Measurements from ENCODE around the gene NR3C2.

NR3C2 gene

DNA sequence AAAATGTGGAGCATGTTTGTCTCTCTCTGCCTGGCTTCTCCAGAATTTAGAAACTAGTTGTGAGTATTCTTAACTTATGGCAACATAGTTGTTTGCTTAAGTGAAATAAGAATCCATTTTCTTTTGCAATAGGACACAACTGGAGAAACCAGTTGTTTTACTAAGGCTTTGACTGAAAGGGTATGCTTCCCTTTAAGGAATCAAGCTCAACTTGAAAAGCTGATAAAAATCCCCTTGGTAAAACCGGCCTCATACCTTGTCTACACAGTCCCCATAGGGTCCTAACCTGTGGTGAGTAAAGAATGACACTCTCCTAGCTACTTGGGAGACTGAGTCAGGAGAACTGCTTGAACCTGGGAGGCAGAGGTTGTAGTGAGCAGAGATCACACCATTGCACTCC is 139.8 kb downstream of the NR3C2 start:
- DNase-seq, result no peak

DNA sequence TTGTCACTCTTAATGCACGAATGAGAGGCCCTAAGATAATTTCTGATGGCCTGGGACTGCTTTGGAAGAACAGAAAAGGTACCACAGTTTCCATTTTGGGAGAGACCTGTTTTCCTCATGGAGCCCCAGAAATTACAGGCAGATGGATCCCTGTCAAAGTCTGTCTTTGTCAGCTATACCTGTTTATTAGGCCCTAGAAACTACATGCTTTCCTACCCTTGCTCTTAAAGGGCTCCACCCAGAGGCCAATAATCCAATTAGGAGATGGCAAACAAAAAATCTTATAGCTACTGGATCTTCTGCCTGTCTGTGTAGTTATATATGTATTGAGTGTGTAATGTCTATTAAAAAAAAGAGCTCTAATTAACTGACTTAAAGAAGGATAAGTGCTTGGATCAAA is 141.3 kb downstream of the NR3C2 start:
- no peak for DNase-seq

DNA sequence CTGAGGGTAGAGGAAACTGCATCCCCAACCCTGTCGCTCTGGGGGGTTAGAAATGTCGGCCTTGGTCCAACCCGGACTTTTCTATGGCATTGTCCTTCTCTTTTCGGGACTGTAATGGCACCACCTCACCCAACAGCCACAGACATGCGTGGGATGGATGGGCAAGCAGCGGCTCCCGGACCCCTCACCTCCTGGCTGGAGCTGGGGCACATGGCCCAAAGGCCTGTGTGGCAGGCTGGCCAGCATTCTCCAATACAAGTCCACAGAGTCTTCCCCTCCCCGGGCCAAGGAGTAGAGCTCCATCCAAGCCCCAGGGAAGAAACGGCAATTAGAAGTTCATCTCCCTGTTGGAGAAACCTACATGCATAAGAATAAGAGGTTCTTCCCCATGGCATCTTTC is 142.9 kb downstream of the NR3C2 start:
- no peak for DNase-seq

DNA sequence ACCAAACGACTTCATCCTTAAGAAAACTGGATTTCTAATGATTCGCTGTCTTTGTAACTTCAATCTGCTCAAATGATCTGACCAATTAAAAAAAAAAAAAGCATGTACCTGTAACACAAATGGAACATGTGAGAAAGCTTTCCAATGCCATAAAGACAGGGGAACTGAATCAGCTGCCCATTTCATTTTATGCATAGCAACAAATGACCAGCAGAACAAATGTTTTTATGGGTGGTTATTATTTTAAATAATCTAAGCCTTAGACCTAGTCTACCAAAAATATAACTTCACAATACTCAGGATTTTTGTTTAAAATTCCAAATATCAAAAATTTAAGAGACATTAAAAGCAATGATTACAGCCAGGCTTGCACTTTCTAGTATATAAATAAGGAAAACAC is 145.7 kb downstream of the NR3C2 start:
- DNase-seq, result no peak

DNA sequence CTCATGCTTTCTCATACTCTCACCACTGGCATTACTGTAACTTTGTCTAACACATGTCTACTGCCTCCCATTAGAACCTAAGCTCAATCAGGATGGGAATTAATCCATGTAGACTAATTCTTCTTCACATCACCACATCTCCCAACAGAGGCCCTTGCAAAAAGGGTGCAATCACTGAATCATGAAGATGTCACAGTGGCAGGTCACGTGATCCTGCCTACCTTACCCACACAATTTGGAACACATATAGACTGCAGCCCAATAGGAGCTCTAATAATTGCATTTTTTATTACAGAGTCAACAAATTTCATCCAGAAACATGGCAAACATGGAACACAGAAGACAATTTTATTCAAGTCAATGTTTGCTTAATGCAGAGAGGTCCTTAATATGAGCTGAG is 146.6 kb downstream of the NR3C2 start:
- no peak for DNase-seq

DNA sequence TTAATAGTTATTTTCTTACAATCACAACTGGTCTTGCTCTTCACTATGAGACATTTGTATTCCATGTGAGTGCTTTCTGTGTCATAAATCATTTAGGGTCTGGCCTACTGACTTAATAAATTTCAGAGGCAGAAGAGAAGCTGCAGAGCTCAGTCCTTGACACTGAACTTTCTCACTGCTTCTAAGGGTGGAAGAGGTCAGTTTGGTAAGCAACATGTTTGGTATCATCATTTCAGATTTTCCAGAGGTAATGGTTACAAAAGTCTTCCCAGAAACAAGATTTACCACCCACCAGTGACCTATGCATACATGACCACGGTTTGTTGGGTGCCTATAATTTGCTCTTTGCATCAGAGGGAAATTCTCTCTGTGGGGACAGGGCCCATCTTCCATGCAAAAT is 148.6 kb downstream of the NR3C2 start:
- no peak for DNase-seq

DNA sequence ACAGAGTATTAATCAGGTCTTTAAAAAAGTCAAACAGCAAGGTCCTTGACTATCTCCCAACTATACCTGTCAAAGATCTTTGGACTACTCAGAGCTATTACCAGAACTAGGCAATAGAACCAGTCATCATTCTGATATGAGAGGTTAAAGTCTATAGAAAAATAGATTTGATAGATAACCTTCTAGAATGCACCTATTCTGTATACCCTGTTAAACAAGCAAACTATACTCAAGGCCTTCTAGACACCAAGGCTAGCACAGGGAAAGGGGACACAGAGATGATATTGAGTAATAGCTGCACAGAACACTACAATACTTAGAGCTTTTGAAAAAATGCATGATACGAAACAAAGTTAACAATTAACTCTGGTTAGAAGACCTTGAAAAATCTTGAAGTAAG is 149.5 kb downstream of the NR3C2 start:
- no peak for DNase-seq

DNA sequence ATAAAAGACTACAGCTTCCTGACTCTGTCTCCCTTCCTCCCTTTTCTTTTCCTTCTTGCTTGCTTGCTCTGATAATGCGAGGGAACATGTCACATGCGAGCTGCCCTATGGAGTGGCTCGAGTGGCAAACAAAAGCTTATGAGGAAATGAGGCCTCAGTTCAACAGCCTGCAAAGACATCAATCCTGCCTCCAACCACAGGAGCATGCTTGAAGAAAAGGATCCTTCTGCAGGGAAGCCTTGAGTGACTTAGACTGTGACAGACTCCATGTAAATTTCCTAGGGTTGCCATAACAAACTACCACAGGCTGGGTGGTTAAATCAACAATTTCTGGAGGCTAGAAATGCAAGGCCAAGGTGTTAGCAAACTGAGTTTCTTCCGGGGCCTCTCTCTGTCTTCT is 152.5 kb downstream of the NR3C2 start:
- DNase-seq, result no peak

DNA sequence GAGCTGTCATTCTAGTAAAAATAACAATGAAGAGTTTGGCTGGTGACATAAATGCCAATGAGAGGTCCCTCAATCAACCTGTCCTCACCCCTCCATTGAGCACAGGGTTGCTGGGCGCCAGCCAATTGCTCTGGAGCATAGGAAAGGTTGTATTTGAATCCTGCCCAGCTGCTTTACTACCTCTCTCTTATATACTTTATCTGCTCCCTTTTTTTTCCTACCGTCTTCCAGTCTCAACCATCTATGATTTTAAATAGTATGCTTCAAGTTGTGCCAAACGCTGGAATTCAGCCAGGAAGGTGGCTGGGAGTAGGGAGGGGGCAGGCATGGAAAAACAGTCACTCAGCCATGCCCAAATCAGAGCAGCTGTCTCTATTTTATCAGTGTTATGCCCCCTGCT is 153.8 kb downstream of the NR3C2 start:
- no peak for DNase-seq

DNA sequence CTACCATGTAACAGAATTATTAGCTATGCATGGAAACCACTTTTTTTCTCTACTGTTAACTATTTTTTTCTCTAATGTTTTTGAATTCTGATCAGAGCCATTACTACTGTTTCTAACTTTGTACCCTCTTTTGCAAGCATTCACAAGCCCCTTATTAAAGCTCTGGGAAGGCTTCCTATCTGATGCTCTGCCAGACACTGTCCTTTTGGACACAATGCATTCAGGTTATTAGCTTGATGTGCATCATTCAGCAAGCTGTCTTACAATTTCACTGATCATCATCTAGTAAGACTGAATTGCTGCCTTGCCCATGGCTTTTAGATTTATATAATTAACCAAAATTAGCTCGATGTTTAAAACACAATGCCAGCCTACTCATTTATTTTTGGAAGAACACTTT is 155.1 kb downstream of the NR3C2 start:
- DNase-seq, result no peak

DNA sequence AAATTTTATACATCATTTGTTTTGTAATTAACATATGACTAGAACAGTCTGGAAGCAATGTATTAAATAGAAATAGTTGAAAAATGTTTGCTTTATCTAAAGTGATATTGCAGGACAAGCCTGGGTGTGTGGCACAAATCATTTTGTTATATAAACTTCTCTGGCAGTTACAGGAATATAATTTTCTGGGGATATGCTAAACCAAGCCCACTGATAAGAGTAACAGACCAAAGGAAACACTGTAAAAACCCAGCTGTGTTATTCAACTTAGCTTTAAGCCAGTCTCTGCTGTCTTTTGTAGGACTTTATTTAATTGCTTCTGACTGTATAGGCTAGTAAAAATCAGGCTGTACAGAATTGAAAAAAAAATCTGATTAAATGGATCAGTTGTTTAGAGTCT is 156.2 kb downstream of the NR3C2 start:
- no peak for DNase-seq

DNA sequence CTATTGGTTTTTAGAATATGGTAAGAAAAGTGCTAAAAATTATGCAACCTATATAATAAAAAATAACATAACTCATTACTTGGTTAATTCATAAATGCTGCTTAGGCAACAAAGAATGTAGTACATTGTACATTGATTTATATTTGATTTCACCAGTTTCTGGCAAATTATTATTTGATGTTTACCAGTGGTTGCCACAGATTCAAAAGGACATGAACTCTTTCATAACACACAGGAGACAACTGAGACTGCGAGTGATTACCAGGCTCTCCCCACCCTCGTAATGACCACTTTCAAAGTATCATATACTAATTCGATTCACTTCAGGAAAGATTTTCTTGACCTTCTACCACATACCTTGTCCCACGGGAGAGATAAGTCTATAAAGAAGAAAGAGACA is 158.5 kb downstream of the NR3C2 start:
- no peak for DNase-seq

DNA sequence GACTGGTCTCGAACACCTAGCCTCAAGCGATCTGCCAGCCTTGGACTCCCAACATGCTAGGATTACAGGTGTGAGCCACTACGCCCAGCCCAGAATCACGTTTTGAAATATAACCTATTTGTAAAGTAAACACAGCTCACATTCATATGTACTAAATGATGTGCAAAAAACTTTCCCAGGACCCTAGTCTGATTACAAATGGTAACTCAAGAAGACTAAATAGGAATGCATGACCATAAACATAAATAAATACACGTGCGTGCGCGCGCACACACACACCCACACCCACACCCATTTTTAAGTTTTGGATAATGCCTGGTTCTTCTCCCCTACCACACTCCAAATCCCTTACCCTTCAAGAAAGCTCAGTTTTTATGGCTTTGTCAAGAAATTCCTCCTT is 163.9 kb downstream of the NR3C2 start:
- DNase-seq, result no peak

DNA sequence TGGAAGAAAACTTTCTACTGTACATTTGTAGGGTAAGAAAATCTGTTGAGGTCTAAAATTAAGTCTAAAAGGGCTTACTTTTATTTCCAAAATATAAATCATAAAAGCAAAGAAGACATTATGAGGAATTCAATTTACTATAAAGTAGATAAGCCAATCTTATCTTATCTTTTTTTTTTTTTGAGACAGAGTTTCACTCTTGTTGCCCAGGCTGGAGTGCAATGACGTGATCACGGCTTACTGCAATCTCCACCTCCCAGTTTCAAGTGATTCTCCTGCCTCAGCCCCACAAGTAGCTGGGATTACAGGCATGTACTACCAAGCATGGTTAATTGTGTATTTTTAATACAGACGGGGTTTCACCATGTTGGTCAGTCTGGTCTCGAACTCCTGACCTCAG is 166.9 kb downstream of the NR3C2 start:
- no peak for DNase-seq

DNA sequence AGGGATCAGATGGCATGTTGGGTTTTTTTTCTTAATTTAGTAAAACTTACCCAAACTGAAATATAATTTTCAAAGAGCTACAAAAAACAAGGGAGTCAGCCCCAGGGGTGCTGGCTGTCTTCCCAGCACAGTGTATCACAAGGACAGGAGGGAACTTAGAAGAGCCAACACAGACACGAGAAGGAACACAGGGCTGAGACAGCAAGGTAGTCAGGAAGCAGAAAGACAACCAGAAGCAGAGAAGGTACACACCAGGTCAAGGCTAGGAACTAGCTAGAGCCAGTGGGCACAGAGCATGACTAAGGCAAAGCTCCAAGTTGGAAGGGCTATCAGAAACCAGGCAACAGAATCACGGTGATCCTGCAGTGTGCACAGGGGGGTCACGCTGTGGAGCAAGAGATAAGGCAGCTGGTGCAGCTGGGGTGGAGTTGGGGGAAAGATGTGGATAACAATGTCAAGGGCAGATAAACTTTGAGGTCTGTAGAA is 168.7 kb downstream of the NR3C2 start:
- no peak for DNase-seq

DNA sequence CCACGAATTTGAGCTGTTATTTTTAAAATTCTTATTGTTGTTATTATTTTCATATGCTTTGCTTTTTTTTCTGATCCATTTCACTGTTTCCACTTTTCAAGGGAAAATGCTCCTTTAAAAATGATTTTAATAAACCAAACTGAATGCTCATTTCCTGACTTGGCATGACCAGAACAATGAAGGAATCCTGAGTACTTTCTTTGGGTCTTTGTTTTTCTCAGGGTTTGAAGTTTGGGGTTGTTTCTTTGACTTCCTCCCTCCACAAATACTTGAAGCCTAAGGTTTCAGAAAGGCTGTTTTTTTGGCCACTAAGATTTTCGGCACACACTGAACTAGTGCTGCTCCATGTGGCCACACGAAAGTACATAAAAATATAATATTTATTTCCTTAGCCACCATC is 171.0 kb downstream of the NR3C2 start:
- no peak for DNase-seq

DNA sequence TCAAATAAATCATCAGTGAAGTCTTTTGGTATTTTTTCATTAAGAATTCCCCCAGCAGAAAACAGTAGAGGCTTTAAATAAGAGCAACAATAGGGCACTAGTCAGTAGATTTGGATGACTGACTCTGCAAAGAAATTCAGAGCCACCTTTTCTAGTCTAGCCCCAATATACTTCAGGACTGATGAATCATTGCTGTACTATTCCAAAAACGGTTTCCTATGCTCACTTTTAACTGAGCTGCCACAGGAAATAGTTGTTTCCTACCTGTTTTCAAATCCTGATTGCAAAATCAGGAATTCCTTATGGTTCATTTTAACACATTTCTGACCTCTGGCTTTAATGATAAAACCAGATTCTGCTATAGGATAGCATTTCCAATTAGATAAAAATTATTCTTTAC is 171.6 kb downstream of the NR3C2 start:
- no peak for DNase-seq

DNA sequence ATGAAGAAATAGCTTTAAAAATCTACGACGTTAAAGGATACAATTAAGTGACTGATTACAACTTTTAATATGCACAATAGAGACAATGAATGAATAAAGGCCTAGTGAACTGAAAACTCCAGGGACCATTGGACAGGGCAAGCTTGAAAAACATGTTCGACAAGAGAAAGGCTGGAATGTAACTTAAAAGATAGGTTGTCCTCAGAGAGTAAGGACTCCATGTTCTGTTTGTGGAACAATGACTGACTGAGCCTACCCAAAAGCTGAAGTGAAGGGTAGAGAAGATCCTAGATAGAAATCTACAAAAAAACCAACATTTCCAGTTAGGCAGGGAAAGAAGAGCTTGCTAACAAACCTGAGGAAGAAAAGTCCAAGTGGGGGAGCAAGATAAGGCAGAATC is 173.4 kb downstream of the NR3C2 start:
- no peak for DNase-seq

DNA sequence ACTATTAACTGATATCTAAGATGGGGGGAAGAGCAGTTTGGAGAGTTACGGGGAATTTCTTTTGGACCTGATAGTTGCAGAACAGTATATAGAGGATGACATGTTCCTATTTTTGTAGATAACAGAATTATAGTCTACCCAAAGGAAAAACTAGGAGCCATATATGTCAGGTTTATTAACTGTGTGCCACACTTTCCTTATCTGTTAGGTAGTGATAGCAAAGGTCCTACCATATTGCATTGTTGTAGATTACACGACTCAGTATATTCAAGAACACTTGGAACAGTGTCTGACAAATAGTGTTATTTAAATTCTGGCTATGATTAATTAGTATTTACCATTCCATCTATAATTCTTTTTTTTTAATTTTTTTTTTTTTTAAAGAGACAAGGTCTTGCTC is 175.3 kb downstream of the NR3C2 start:
- DNase-seq, result no peak

DNA sequence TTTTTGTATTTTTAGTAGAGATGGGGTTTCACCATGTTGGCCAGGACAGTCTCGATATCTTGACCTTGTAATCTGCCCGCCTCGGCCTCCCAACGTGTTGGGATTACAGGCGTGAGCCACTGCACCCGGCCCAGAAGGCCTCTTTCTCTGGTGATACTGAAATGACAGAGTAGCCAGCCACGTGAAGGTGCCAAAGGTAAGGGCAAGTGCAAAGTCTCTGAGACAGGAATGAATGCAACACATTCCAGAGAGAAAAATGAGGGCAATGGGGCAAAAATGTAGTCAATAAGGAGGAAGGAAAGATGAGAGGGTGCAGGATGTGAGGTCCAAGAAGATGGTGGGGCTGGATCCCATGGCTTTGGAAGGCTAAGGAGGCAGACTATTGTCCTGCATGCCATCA is 176.0 kb downstream of the NR3C2 start:
- no peak for DNase-seq

DNA sequence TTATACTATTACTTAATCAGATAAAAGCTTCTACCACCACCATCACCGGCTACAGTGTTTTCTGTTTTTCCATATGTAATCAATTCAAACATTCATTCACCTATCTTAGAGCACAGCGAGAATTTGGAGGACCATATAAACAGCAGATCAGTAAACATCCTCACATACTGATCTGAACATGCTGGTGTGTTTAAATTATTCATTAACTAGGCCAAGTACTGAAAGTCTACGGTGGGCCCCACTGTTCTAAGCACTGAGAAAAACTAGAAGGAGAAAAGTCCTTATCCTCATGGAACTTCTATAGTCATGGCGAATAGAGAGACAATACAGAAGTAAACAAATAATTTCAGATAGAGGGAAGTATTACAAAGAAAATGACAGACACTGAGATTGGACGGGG is 176.6 kb downstream of the NR3C2 start:
- no peak for DNase-seq

DNA sequence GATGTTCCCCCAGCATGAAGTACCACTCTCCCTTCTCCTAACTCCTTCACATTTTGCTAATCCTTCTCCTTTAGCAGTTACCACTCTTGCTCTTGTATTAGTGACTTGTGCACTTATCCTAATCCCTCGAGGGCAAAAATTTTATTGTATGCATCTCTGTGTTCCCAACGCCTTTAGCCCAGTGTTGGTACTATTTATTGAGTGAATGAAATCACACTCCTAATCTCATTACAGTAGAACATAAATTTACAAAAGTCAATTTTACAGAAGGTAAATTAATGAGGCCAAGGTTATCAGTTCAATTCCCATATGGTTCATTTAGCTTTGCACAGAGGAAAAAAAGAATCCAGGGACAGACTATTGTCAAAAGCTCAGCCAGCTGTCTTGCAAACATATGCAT is 178.4 kb downstream of the NR3C2 start:
- no peak for DNase-seq

DNA sequence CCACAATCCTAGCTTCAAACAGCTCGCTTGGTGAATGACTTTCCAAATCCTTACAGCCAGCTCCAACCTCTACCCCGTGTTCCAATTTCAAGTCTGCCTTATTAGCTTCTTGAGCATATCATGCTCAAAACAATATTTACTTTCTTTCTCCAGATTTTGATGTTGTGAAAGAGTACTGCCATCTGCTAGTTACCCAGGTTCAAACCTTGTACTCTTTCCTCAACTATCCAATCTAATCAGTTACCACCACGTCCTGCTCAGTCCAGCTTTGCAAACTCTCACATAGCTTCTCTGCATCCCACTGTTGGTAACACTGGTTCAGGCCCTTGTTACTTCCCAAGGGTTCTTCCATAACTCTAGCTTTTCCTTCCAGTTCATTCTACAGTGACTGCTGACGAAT is 179.1 kb downstream of the NR3C2 start:
- no peak for DNase-seq

DNA sequence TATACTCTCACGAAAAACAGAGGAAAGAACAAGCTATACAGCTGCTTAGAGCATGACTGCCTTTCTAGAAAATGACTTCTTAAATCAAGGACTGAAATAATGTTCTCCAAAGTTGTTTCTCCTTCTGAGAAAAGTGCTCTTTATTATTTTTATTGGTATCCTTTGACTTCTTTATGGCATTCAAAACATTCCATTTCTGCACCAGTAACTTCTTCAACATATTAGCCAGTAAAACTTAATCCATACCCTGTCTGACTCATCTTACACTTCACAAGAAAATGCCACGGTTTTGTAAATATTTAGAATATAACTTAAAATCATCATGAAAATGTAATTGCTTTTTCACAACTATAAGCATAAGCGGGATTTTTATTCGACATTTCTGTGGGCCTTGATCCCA is 180.4 kb downstream of the NR3C2 start:
- DNase-seq, result no peak

DNA sequence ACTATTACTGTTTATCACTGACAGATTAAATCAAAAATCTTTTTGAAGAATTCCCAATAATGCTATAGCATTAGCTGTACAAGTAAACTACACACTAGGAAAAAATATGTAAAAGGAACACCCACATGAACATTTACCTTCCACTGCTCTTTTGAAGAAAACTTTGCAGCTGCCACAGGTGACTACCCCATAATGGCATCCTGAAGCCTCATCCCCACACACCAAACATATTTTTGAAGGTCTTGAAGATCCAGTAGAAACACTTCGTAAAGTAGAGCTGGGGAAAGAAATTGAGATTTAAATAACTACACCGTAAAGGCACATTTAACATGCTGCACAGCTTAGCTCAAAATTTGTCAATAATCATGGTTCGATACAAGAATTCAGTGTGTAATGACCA is 182.4 kb downstream of the NR3C2 start:
- no peak for DNase-seq

DNA sequence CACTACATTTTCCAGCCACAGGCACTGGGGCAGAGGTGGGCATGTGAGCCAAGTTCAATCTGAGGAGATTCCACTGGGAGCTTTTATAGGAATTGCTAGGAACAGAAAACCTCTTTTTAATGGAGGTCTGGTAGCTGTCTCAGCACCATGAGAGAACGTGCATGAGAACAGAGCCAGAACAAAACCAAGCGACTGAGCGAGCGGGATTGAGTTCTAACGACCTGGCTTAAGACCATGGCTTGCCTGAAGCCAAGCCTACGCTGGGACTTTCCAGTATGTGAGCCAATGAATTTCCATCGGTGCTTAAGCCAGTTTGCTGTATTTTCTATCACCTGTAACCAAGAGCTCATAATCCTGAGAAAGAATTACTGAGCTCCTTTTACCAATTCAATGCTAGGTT is 183.7 kb downstream of the NR3C2 start:
- no peak for DNase-seq

Measured in NCI-H1105 (cell line).